Measurements from ENCODE around the gene TNFRSF1B. TPM values are rescaled to one million over a fixed set of nuclear protein-coding genes. Genes with fewer than 3 reads are reported as not detected.

TNFRSF1B gene
- total RNA-seq, 4 donors from 2014 or later: 4.4 to 20.4 (median 9.0) TPM

DNA sequence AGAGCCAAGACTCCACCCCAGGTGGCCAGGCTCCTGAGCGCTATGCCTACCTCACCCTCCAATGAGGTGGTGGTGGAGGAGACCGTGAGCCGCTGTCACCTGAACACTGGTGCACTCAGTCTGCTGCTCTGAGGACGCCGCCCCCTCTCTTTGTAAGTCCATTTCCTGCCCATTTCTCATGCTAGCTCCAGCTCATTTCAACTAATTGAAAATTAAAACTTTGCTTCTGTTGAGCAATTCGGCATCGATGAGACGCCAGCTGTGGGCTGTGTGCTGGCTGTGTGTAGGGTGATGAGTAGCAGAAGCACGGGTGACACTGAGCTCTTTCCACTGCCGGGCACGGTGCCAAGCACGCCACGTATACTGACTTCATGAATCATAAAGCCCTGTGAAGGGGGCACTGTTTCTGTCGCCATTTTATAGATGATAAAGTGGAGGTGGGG, 11.2 kb downstream of the TNFRSF1B start:
- H3K4me3 ChIP-seq (replicated peaks in 1 of 3): no peak overlapping the region
- 62 to 64% methylated on average over 14 of the region's 14 CpGs for WGBS, 2 donors

DNA sequence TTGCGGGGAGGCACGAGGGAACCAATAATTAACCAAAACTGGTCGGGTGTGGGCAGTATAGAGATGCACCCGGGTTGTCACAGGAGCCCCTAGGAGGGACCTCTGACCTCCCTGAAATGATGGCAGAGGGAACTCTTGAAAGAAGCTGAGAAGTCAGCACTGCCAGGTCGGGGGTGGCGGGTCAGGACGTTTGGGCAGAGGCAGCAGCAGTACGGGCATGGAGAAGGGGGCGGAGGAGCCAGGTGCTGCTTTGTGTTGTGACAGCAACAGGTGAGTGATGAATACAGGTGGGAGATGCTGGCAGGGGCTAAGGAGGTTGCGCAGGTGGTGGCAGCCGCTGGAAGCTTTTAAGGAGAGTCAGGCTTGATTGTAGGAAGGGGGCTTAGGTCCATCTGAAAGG, 11.7 kb downstream of the TNFRSF1B start:
- intact Hi-C loops (cut with DNase I): no loop called here
- DNase-seq: no peak
- Histone ChIP-seq H3K27ac (peak overlapping the region in 2 of 3 donors; percentile 5 to 43), H3K36me3 (no peaks in the 10 kb centered on the region), H3K9me3 (no peaks in the 10 kb centered on the region), H3K4me1 (peaks cover 4 to 53% of the 10 kb centered on the region in 2 donors), H3K4me3 (replicated peaks in 1 of 3) (no peak overlapping the region), H3K27me3 (no peaks in the 10 kb centered on the region)
- TF ChIP-seq, protein P1, sequence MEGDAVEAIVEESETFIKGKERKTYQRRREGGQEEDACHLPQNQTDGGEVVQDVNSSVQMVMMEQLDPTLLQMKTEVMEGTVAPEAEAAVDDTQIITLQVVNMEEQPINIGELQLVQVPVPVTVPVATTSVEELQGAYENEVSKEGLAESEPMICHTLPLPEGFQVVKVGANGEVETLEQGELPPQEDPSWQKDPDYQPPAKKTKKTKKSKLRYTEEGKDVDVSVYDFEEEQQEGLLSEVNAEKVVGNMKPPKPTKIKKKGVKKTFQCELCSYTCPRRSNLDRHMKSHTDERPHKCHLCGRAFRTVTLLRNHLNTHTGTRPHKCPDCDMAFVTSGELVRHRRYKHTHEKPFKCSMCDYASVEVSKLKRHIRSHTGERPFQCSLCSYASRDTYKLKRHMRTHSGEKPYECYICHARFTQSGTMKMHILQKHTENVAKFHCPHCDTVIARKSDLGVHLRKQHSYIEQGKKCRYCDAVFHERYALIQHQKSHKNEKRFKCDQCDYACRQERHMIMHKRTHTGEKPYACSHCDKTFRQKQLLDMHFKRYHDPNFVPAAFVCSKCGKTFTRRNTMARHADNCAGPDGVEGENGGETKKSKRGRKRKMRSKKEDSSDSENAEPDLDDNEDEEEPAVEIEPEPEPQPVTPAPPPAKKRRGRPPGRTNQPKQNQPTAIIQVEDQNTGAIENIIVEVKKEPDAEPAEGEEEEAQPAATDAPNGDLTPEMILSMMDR (IDR thresholded peaks at IDR 0.05): no peak
- TF ChIP-seq POLR2A (IDR thresholded peaks at IDR 0.05): no peak
- WGBS, 2 donors: 62 to 66% methylated on average over 11 of the region's 11 CpGs

More for the DNA sequence above, 11.2 kb downstream of the TNFRSF1B start:
- no peaks in the 10 kb centered on the region for H3K36me3 ChIP-seq
- TF ChIP-seq, protein P1 (IDR thresholded peaks at IDR 0.05): no peak
- TF ChIP-seq POLR2A (IDR thresholded peaks at IDR 0.05): no peak
- peak; percentile 28 to 39 for DNase-seq
- no peaks in the 10 kb centered on the region for H3K27me3 ChIP-seq
- intact Hi-C loops (cut with DNase I): no loop called here
- H3K4me1 ChIP-seq: peaks cover 4 to 57% of the 10 kb centered on the region in 2 donors
- no peak overlapping the region for H3K27ac ChIP-seq
- H3K9me3 ChIP-seq: no peaks in the 10 kb centered on the region

DNA sequence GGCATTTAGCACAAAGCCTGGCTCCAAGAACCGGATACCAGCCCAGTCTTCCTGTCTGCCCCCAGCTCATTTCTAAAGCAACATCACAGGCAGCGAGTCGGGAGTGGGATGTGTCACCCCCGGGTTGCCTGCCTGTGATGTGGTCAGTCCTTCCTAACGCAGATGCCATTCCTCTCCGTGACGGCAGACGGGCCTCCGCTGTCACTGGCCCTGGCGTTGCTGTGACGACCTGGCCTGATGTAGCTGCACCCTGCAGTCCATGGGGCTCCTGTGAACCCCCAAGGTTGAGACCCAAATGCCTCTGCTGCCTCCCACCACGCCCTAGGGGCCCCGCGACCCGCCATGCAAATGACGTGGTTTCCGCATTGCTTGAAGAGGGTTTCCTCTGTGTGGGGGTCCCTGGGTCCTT, 12.3 kb downstream of the TNFRSF1B start:
- 70 to 77% methylated on average over 10 to 12 of the region's 17 CpGs for WGBS, 2 donors
- Histone ChIP-seq H3K9me3 (no peaks in the 10 kb centered on the region), H3K27me3 (no peaks in the 10 kb centered on the region), H3K4me1 (peaks cover 4 to 53% of the 10 kb centered on the region in 2 donors), H3K27ac (peak overlapping the region in 2 of 3 donors; percentile 43 to 54), H3K36me3 (no peaks in the 10 kb centered on the region), H3K4me3 (replicated peaks in 1 of 3) (no peak overlapping the region)
- intact Hi-C loops (cut with DNase I): no loop called here
- no peak for DNase-seq
- TF ChIP-seq, protein P1 (IDR thresholded peaks at IDR 0.05): no peak
- TF ChIP-seq POLR2A (IDR thresholded peaks at IDR 0.05): no peak

DNA sequence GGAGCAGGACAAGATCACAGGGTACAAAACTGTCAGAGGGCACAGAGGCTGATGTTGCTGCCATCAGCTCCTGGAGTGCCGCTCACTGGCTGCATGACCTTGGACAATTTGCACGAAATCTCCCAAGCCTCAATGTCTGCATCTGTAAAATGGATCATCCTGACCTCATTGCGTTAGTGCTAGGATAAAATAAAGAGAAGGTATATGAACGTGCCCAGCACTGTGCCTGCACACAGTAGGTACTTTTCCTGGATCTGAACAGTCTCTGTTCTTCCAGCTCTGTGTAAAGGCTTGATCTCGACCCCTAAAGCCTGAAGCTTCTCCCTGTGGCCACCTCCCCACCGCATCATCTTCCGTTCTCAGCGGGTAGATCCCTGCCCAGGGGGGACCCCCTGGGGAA, 12.9 kb downstream of the TNFRSF1B start:
- Histone ChIP-seq H3K27ac (peak overlapping the region in 2 of 3 donors; percentile 43 to 54), H3K4me1 (peaks cover 3 to 53% of the 10 kb centered on the region in 2 donors), H3K9me3 (no peaks in the 10 kb centered on the region), H3K4me3 (replicated peaks in 1 of 3) (no peak overlapping the region), H3K36me3 (no peaks in the 10 kb centered on the region), H3K27me3 (no peaks in the 10 kb centered on the region)
- DNase-seq: no peak
- TF ChIP-seq, protein P1 (IDR thresholded peaks at IDR 0.05): no peak
- no peak for TF ChIP-seq POLR2A (IDR thresholded peaks at IDR 0.05)
- intact Hi-C loops (cut with DNase I): no loop called here
- 92 to 93% methylated on average over 8 of the region's 8 CpGs for WGBS, 2 donors

DNA sequence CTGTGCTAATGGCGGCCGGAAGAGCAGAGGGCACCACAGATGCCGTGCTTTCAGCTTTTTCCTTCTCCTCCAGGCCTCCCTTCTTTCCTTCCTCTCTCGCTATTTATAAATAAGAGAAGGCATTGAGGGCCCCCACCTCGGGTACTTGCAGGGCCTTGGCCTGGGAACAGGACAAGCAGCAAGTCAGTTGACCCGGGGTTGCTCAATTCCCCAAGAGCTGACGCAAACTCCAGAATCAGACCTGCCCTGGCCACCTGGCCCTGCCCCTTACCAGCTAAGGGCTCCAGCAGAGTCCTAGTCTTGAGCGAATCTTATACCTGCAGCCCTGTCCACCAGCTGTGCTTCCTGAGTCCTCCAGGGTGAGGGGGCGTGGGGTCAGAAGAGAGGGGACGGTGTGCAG, 13.5 kb downstream of the TNFRSF1B start:
- intact Hi-C loops (cut with DNase I): no loop called here
- Histone ChIP-seq H3K27me3 (no peaks in the 10 kb centered on the region), H3K27ac (peak overlapping the region in 2 of 3 donors; percentile 38 to 54), H3K9me3 (no peaks in the 10 kb centered on the region), H3K4me3 (replicated peaks in 1 of 3) (no peak overlapping the region), H3K36me3 (no peaks in the 10 kb centered on the region), H3K4me1 (peaks cover 5 to 53% of the 10 kb centered on the region in 2 donors)
- 78 to 79% methylated on average over 7 to 10 of the region's 10 CpGs for WGBS, 2 donors
- DNase-seq: peak in 1 of 2 donors; percentile 28
- TF ChIP-seq, protein P1 (IDR thresholded peaks at IDR 0.05): no peak
- TF ChIP-seq POLR2A (IDR thresholded peaks at IDR 0.05): no peak
